Measurements from ENCODE around the gene DYDC2.

DYDC2 gene

DNA sequence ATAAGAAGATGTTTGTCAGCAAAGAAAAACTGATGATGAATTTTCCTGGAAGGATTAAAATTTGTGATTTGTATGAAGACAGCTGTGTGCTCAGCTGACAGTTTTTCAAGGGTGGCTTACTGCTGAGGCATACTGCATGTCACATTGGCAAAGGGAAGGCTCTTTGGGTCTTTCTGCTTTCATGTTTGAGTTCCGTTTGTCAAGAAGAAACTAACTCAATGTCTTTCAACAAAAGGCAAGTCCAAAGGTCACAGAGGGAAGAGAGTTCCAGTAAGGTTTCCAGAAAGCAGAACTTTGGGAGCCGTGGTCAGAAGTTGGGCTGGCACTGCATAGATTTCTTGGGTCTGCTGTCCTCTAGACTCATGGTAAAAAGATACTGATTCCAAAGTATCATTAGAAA lies 16.9 kb downstream of the DYDC2 start:
- no peak for DNase-seq (ENCODE audit: insufficient read length)
- TF ChIP-seq TAF1 (IDR thresholded peaks at IDR 0.05; ENCODE audit: borderline replicate concordance, low read depth, low read length) (no peak), POLR2AphosphoS5 (IDR thresholded peaks at IDR 0.05; ENCODE audit: low read depth, low read length) (no peak), POLR2A (IDR thresholded peaks at IDR 0.05; ENCODE audit: low read depth, low read length) (no peak)
- no peak for FAIRE-seq

DNA sequence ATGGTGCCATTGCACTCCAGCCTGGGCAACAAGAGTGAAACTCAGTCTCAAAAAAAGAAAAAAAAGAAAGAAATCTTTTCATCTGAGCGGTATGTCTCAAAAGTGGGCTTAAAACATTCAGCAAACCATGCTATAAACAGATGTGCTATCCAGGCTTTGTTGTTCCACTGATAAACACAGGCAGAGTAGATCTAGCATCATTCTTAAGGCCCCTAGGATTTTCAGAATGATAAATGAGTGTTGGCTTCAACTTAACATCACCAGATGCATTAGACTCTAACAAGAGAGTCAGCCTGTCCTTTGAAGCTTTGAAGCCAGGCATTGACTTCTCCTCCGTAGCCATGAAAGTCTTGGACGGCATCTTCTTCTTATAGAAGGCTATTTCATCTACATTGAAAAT lies 23.1 kb downstream of the DYDC2 start:
- DNase-seq (ENCODE audit: insufficient read length) (no peak), FAIRE-seq (no peak)
- no peak for TF ChIP-seq POLR2AphosphoS5 (IDR thresholded peaks at IDR 0.05; ENCODE audit: low read depth, low read length)
- TF ChIP-seq TAF1 (IDR thresholded peaks at IDR 0.05; ENCODE audit: borderline replicate concordance, low read depth, low read length), result no peak
- no peak for TF ChIP-seq POLR2A (IDR thresholded peaks at IDR 0.05; ENCODE audit: low read depth, low read length)

DNA sequence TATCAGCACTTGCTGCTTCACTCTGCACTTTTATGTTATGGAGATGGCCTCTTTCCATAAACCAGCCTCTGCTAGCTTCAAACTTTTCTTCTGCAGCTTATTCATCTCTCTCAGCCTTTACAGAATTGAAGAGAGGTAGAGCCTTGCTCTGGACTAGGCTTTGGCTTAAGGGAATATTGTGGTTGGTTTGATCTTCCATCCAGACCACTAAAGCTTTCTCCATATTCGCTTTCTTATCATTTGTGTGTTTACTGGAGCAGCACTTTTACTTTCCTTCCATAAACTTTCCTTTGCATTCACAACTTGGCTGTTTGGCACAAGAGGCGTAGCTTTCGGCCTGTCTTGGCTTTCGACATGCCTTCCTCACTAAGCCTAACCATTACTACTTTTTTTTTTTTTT lies 23.6 kb downstream of the DYDC2 start:
- DNase-seq (ENCODE audit: insufficient read length) (no peak), FAIRE-seq (no peak)
- TF ChIP-seq POLR2AphosphoS5 (IDR thresholded peaks at IDR 0.05; ENCODE audit: low read depth, low read length) (no peak), TAF1 (IDR thresholded peaks at IDR 0.05; ENCODE audit: borderline replicate concordance, low read depth, low read length) (no peak), POLR2A (IDR thresholded peaks at IDR 0.05; ENCODE audit: low read depth, low read length) (no peak)

DNA sequence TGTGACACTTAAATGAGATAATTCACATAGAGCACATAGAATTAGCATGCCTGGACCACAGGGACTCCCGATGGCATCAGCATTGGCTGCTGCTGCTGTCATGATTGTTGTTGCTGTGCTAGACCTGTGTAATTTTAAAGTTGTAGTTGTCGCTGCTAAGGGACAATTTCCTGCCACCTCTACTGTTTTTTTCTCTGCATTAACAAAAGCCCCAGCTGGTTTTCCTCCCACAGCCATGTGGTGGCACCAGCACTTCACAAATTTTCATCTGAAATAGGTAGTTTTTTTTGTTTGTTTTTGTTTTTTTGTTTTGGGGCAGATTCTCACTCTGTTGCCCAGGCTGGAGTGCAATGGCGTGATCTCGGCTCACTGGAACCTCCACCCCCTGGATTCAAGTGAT lies 26.4 kb downstream of the DYDC2 start:
- TF ChIP-seq TAF1 (IDR thresholded peaks at IDR 0.05; ENCODE audit: borderline replicate concordance, low read depth, low read length), result no peak
- no peak for TF ChIP-seq POLR2A (IDR thresholded peaks at IDR 0.05; ENCODE audit: low read depth, low read length)
- no peak for TF ChIP-seq POLR2AphosphoS5 (IDR thresholded peaks at IDR 0.05; ENCODE audit: low read depth, low read length)
- DNase-seq (ENCODE audit: insufficient read length), result no peak
- FAIRE-seq, result peak; percentile 38

DNA sequence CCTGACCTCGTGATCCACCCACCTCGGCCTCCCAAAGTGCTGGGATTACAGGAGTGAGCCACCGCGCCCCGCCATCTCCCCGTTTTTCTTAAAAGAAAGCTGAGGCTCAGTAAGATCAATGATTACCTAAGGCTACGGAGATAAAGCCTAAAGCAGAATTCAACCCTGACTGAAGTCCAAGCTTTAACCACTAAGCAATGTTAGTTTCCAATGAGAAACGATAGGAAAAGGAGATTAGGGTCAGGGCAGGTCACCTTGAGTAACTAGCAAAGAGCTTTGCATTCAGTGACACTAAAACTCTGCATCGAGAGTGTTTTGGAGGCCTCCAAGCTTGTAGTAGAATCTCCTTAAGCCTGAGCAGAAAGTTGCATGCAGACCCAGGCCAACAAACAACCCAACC lies 34.2 kb downstream of the DYDC2 start:
- FAIRE-seq (no peak), DNase-seq (ENCODE audit: insufficient read length) (no peak)

DNA sequence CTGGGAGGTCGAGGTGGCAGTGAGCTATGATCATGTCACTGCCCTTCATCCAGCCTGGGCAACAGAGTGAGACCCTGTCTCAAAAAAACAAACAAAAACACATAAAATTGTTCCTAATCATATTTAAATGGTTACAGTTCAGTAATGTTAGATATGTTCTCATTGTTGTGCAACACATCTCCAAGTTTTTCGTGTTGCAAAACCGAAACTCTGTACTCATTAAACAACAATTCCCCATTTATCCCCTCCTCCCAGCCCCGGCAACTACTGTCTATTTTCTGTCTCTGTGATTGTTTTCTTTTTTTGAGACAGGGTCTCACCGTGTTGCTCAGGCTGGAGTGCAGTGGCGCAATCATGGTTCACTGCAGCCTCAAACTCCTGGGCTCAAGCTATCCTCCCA lies 35.7 kb downstream of the DYDC2 start:
- FAIRE-seq, result no peak
- TF ChIP-seq POLR2AphosphoS5 (IDR thresholded peaks at IDR 0.05; ENCODE audit: low read depth, low read length) (no peak), POLR2A (IDR thresholded peaks at IDR 0.05; ENCODE audit: low read depth, low read length) (no peak), TAF1 (IDR thresholded peaks at IDR 0.05; ENCODE audit: borderline replicate concordance, low read depth, low read length) (no peak)
- DNase-seq (ENCODE audit: insufficient read length), result no peak

More for the DNA sequence above, 34.2 kb downstream of the DYDC2 start:
- TF ChIP-seq TAF1 (IDR thresholded peaks at IDR 0.05; ENCODE audit: borderline replicate concordance, low read depth, low read length), result no peak
- TF ChIP-seq POLR2A (IDR thresholded peaks at IDR 0.05; ENCODE audit: low read depth, low read length), result no peak
- TF ChIP-seq POLR2AphosphoS5 (IDR thresholded peaks at IDR 0.05; ENCODE audit: low read depth, low read length), result no peak

GRCh38 chr10:80394358-80394916 lies 37.9 kb downstream of the DYDC2 start:
- no peak for TF ChIP-seq POLR2A (IDR thresholded peaks at IDR 0.05; ENCODE audit: low read depth, low read length)
- no peak for TF ChIP-seq TAF1 (IDR thresholded peaks at IDR 0.05; ENCODE audit: borderline replicate concordance, low read depth, low read length)
- no peak for TF ChIP-seq POLR2AphosphoS5 (IDR thresholded peaks at IDR 0.05; ENCODE audit: low read depth, low read length)
- no peak for DNase-seq (ENCODE audit: insufficient read length)
- FAIRE-seq, result no peak

DNA sequence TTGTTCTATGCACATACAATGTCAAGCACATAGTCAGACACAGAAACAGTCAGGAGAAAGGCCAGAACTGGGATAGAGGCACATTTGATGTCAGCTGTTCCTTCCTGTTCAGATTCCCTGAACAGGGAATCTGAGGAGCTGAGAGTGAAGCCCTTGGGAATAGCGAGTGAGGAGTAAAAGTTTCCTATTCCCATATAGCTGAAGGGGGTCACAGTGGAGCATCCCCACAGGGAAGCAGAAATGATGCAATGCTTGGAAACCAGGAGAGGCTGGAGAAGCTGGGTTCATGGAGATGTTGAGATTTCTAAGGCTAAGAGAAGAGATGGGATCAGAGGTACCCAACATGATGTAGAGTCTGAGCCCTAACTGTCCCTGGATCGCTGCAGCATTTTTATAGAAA lies 40.4 kb downstream of the DYDC2 start:
- FAIRE-seq, result no peak
- DNase-seq (ENCODE audit: insufficient read length), result no peak
- TF ChIP-seq POLR2A (IDR thresholded peaks at IDR 0.05; ENCODE audit: low read depth, low read length) (no peak), TAF1 (IDR thresholded peaks at IDR 0.05; ENCODE audit: borderline replicate concordance, low read depth, low read length) (no peak), POLR2AphosphoS5 (IDR thresholded peaks at IDR 0.05; ENCODE audit: low read depth, low read length) (no peak)

DNA sequence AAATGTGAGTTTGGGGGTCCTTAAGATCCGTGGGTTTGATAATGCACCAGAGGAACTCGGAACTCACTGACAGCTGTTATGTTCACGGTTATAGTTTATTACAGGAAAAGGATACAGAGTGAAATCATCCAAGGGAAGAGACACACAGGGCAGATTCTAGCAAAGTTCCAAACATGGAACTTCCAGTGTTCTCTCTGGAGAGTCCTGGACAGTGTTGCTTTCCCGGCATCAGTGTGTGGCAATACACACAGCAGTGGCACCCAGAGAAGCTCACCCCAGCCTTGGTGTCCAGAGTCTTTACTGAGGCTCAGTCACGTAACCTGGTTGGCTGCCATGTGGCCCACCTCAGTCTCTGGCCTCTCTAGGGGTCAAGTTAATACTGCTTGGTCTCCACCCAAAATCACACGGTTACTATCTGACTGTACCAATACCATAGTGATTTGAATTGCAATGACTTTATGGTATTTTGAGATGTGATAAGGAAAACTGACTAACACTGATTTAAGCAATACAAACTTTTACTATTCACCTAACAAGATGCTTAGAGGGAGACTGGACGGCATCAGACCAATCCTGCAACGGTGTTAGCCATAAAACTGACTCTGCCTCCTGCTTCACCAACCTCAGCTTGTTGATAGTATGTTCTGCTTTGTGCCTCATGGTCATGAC lies 43.7 kb downstream of the DYDC2 start:
- no peak for DNase-seq (ENCODE audit: insufficient read length)
- FAIRE-seq, result no peak
- no peak for TF ChIP-seq TAF1 (IDR thresholded peaks at IDR 0.05; ENCODE audit: borderline replicate concordance, low read depth, low read length)
- TF ChIP-seq POLR2AphosphoS5 (IDR thresholded peaks at IDR 0.05; ENCODE audit: low read depth, low read length), result no peak
- no peak for TF ChIP-seq POLR2A (IDR thresholded peaks at IDR 0.05; ENCODE audit: low read depth, low read length)

DNA sequence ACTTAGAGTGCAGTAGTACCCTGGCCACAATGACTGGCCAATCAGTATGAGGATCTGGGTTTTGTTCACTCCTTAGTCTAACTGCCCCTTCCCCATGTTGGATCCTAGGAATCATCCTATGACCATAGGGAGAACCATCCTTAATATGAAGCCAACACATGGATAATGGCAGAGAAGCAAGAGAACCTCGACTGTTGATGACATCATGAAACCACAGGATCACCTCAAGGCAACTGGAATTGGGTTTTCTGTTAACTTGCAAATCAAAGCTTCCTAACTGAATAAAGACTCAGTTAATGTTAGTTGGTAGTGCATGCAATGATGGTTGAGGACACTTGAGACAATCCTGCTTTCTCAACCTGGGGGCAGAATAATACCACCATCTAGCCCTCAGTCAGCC lies 48.5 kb downstream of the DYDC2 start:
- TF ChIP-seq POLR2A (IDR thresholded peaks at IDR 0.05; ENCODE audit: low read depth, low read length) (no peak), POLR2AphosphoS5 (IDR thresholded peaks at IDR 0.05; ENCODE audit: low read depth, low read length) (no peak), TAF1 (IDR thresholded peaks at IDR 0.05; ENCODE audit: borderline replicate concordance, low read depth, low read length) (no peak)
- no peak for DNase-seq (ENCODE audit: insufficient read length)
- FAIRE-seq, result no peak

DNA sequence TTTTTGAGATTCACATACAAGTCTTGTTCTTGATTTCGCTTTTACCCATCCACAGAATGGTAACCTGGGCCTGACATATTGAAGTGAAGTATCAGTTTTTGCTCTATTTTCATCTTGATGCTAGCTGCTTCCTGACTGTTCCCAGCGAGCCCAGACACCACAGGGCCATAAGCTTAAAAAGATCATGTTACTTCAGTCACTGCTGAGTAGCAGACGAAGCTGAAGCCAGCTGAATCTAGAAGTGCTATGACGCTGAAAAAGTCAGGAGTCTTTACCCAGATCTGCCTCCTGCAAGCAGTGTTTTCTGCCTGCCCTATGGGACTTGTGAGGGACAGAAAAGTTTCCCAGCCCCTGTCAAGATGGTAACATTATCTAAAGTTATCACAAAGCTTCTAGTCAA lies 49.0 kb downstream of the DYDC2 start:
- no peak for FAIRE-seq
- DNase-seq (ENCODE audit: insufficient read length), result no peak
- TF ChIP-seq POLR2A (IDR thresholded peaks at IDR 0.05; ENCODE audit: low read depth, low read length) (no peak), POLR2AphosphoS5 (IDR thresholded peaks at IDR 0.05; ENCODE audit: low read depth, low read length) (no peak), TAF1 (IDR thresholded peaks at IDR 0.05; ENCODE audit: borderline replicate concordance, low read depth, low read length) (no peak)

- DNase-seq (ENCODE audit: insufficient read length), result no peak
- TF ChIP-seq POLR2A (IDR thresholded peaks at IDR 0.05; ENCODE audit: low read depth, low read length), result no peak
- no peak for TF ChIP-seq TAF1 (IDR thresholded peaks at IDR 0.05; ENCODE audit: borderline replicate concordance, low read depth, low read length)
- no peak for TF ChIP-seq POLR2AphosphoS5 (IDR thresholded peaks at IDR 0.05; ENCODE audit: low read depth, low read length)
- FAIRE-seq, result no peak
These were observed 49.6 kb downstream of the DYDC2 start for GRCh38 chr10:80406204-80406603.

Measured in GM12892 (cell line).